Measurements from ENCODE around the gene CHMP4A. TPM values are rescaled to one million over a fixed set of nuclear protein-coding genes. Genes with fewer than 3 reads are reported as not detected.

The CHMP4A gene
- total and polyA plus RNA-seq, 2 of the 13 experiments (the other 11 are each of a cell fraction or from before 2014, with no cell fraction given), result 83.6 to 113 TPM

DNA sequence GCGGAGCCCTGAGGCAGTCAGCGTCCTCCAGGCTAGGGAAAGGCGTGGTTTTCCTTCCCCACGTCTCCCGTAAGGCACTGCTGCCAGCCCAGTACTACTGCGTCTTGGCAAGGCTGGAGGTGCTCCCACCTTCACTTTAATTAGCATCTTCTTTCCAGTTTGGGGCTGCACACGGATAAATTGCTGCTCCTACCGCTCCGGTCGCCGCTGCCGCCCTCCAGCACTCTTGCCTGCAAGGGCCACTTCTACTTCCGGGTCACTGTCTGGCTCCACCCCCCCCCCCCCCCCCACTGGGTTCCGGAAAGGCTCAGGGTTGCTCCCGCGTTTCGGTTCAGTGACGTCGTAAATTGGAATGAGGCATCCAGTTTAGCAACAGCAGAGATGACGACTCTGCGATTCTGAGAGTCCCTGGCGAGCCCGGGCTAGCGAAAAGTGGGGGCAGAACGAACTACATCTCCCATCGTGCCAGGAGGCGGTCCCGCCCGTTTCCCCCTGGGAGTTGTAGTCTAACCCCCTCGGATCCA, 18.9 kb upstream of the CHMP4A start, which contains the start of gene NEDD8 (continued):
- TF ChIP-seq, protein P1, sequence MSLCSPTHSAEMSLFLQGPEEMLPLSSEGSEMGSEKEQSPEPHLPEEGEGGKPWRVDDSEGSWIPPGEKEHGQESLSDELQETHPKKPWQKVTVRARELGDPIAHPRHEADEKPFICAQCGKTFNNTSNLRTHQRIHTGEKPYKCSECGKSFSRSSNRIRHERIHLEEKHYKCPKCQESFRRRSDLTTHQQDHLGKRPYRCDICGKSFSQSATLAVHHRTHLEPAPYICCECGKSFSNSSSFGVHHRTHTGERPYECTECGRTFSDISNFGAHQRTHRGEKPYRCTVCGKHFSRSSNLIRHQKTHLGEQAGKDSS (CRISPR knock-in tag; IDR thresholded peaks at IDR 0.05; ENCODE audit: borderline replicate concordance, low read depth), result peak; percentile 67
- TF ChIP-seq TAF1 (CRISPR knock-in tag; IDR thresholded peaks at IDR 0.05) (peak; percentile 83), ZNF253 (CRISPR knock-in tag; IDR thresholded peaks at IDR 0.05; ENCODE audit: borderline replicate concordance) (0 out of 2 replicates have a peak, but pooled peaks have one; percentile 55), ZNF326 (CRISPR knock-in tag; IDR thresholded peaks at IDR 0.05; ENCODE audit: borderline replicate concordance) (peak; percentile 79; the same call in 1 of the 2 replicates), EEA1 (CRISPR knock-in tag; IDR thresholded peaks at IDR 0.05; ENCODE audit: borderline replicate concordance) (0 out of 2 replicates have a peak, but pooled peaks have one; percentile 36), RBFOX2 (IDR thresholded peaks at IDR 0.05; ENCODE audit: low read depth, low read length) (peak; percentile 81), MAZ (IDR thresholded peaks at IDR 0.05; ENCODE audit: borderline replicate concordance, low read depth, low read length) (no peak; the same call in 1 of the 2 replicates), MAZ (CRISPR knock-in tag; IDR thresholded peaks at IDR 0.05; ENCODE audit: low read depth) (peak; percentile 97), BHLHE40 (IDR thresholded peaks at IDR 0.05; ENCODE audit: low read length) (0 out of 2 replicates have a peak, but pooled peaks have one; percentile 11), NKX3-1 (CRISPR knock-in tag; IDR thresholded peaks at IDR 0.05) (no peak), SOX13 (IDR thresholded peaks at IDR 0.05) (0 out of 2 replicates have a peak, but pooled peaks have one; percentile 51), SOX13 (CRISPR knock-in tag; conservative IDR thresholded peaks at IDR 0.05 in 1 of 2, IDR thresholded peaks at IDR 0.05 in 1 of 2) (0 out of 4 replicates have a peak, but pooled peaks of 1 of the 2 experiments have one; percentile 9), FOXO1 (CRISPR knock-in tag; IDR thresholded peaks at IDR 0.05) (peak; percentile 5; the same call in 1 of the 2 replicates), ZSCAN12 (CRISPR knock-in tag; IDR thresholded peaks at IDR 0.05) (0 out of 2 replicates have a peak, but pooled peaks have one; percentile 21)
- TF ChIP-seq, protein P2, sequence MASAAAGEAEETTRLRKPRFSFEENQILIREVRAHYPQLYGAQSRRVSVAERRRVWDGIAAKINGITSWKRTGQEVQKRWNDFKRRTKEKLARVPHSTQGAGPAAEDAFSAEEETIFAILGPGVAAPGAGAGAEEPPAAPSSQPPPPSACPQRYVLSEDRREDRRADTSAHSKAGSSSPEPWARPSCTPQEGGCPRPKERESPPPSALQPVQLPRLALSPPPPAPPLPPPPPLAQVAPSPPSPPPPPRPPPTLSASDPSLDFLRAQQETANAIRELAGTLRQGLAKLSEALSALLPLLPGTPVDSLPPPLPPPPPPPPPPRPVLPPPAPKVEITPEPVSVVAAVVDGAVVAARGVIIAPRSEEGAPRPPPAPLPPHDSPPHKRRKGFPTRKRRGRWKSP (CRISPR knock-in tag; IDR thresholded peaks at IDR 0.05), result no peak
- TF ChIP-seq, protein P3, sequence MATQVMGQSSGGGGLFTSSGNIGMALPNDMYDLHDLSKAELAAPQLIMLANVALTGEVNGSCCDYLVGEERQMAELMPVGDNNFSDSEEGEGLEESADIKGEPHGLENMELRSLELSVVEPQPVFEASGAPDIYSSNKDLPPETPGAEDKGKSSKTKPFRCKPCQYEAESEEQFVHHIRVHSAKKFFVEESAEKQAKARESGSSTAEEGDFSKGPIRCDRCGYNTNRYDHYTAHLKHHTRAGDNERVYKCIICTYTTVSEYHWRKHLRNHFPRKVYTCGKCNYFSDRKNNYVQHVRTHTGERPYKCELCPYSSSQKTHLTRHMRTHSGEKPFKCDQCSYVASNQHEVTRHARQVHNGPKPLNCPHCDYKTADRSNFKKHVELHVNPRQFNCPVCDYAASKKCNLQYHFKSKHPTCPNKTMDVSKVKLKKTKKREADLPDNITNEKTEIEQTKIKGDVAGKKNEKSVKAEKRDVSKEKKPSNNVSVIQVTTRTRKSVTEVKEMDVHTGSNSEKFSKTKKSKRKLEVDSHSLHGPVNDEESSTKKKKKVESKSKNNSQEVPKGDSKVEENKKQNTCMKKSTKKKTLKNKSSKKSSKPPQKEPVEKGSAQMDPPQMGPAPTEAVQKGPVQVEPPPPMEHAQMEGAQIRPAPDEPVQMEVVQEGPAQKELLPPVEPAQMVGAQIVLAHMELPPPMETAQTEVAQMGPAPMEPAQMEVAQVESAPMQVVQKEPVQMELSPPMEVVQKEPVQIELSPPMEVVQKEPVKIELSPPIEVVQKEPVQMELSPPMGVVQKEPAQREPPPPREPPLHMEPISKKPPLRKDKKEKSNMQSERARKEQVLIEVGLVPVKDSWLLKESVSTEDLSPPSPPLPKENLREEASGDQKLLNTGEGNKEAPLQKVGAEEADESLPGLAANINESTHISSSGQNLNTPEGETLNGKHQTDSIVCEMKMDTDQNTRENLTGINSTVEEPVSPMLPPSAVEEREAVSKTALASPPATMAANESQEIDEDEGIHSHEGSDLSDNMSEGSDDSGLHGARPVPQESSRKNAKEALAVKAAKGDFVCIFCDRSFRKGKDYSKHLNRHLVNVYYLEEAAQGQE (IDR thresholded peaks at IDR 0.05; ENCODE audit: borderline replicate concordance in 1 of 2, low read depth in 1 of 2, low read length in 2 of 2), result 0 out of 4 replicates have a peak, but pooled peaks of 1 of the 2 experiments have one; percentile 33
- TF ChIP-seq, protein P4, sequence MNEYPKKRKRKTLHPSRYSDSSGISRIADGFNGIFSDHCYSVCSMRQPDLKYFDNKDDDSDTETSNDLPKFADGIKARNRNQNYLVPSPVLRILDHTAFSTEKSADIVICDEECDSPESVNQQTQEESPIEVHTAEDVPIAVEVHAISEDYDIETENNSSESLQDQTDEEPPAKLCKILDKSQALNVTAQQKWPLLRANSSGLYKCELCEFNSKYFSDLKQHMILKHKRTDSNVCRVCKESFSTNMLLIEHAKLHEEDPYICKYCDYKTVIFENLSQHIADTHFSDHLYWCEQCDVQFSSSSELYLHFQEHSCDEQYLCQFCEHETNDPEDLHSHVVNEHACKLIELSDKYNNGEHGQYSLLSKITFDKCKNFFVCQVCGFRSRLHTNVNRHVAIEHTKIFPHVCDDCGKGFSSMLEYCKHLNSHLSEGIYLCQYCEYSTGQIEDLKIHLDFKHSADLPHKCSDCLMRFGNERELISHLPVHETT (CRISPR knock-in tag; conservative IDR thresholded peaks at IDR 0.05), result 0 out of 2 replicates have a peak, but pooled peaks have one; percentile 69
- TF ChIP-seq, protein P5, sequence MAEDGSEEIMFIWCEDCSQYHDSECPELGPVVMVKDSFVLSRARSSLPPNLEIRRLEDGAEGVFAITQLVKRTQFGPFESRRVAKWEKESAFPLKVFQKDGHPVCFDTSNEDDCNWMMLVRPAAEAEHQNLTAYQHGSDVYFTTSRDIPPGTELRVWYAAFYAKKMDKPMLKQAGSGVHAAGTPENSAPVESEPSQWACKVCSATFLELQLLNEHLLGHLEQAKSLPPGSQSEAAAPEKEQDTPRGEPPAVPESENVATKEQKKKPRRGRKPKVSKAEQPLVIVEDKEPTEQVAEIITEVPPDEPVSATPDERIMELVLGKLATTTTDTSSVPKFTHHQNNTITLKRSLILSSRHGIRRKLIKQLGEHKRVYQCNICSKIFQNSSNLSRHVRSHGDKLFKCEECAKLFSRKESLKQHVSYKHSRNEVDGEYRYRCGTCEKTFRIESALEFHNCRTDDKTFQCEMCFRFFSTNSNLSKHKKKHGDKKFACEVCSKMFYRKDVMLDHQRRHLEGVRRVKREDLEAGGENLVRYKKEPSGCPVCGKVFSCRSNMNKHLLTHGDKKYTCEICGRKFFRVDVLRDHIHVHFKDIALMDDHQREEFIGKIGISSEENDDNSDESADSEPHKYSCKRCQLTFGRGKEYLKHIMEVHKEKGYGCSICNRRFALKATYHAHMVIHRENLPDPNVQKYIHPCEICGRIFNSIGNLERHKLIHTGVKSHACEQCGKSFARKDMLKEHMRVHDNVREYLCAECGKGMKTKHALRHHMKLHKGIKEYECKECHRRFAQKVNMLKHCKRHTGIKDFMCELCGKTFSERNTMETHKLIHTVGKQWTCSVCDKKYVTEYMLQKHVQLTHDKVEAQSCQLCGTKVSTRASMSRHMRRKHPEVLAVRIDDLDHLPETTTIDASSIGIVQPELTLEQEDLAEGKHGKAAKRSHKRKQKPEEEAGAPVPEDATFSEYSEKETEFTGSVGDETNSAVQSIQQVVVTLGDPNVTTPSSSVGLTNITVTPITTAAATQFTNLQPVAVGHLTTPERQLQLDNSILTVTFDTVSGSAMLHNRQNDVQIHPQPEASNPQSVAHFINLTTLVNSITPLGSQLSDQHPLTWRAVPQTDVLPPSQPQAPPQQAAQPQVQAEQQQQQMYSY (CRISPR knock-in tag; IDR thresholded peaks at IDR 0.05), result no peak

Data from HepG2 (cell line).